Stimulated activated CD8-positive, alpha-beta memory T cell treated with anti-CD3 and anti-CD28 coated beads, Interleukin-12 subunit alpha, Interleukin-12 subunit beta, amount 100 ng/mL, for 1 hour (primary cell): ENCODE data around the gene SNX21.

Experiments
- DNase-seq: peaks from one replicate; pipeline ENCODE4 v3.0.0-alpha.2; 2020; ENCODE audit warnings: low read depth

Gene SNX21

GRCh38 chr20:45882469-45883099 is 49.0 kb downstream of the SNX21 start:
- DNase-seq, result no peak

- no peak for DNase-seq
Observed at GRCh38 chr20:45883100-45883469, 49.5 kb downstream of the SNX21 start.

- no peak for DNase-seq
Observed at GRCh38 chr20:45886590-45887345, 53.2 kb downstream of the SNX21 start.

- DNase-seq, result no peak
Observed at GRCh38 chr20:45887346-45887715, 53.7 kb downstream of the SNX21 start, which contains the start of gene SPATA25. SPATA25 (minus strand) TSS chr20:45887622; CDS start chr20:45887590, 32 bp downstream.

- no peak for DNase-seq
Observed at GRCh38 chr20:45888681-45889080, 55.1 kb downstream of the SNX21 start.

- DNase-seq, result peak; percentile 19
Observed at GRCh38 chr20:45890077-45890984, 56.7 kb downstream of the SNX21 start.

- peak; percentile 78 for DNase-seq
Observed at GRCh38 chr20:45890985-45891983, 57.7 kb downstream of the SNX21 start, which contains the start of the genes CTSA and NEURL2. CTSA (plus strand) TSS chr20:45891335; CDS start chr20:45891569, 234 bp downstream. NEURL2 (minus strand) TSS chr20:45891208; CDS start chr20:45890991, 217 bp downstream.

GRCh38 chr20:45892049-45892825 is 58.6 kb downstream of the SNX21 start:
- no peak for DNase-seq
